Measurements from ENCODE around the gene HSD3B7. TPM values are rescaled to one million over a fixed set of nuclear protein-coding genes. Genes with fewer than 3 reads are reported as not detected.

HSD3B7 gene
- total RNA-seq, 1 donor from 2014 or later = 8.2 TPM

GRCh38 chr16:30967795-30968194 is 17.2 kb upstream of the HSD3B7 start:
- Histone ChIP-seq H3K27me3 (ENCODE audit: control insufficient read depth, insufficient read depth, low read length) (no peaks in the 10 kb centered on the region), H3K4me3 (ENCODE audit: low read depth, low read length) (no peak overlapping the region), H3K36me3 (ENCODE audit: control insufficient read depth, insufficient read depth, low read length) (peaks cover 36% of the 10 kb centered on the region)
- DNase-seq (ENCODE audit: low read depth) (no peak), FAIRE-seq (no peak)
- no peak for TF ChIP-seq CTCF (IDR thresholded peaks at IDR 0.05; ENCODE audit: insufficient read depth, low read length, severe bottlenecking)

- no peaks in the 10 kb centered on the region for H3K27me3 ChIP-seq (ENCODE audit: control insufficient read depth, insufficient read depth, low read length)
- no peak for TF ChIP-seq CTCF (IDR thresholded peaks at IDR 0.05; ENCODE audit: insufficient read depth, low read length, severe bottlenecking)
- no peak for DNase-seq (ENCODE audit: low read depth)
- H3K4me3 ChIP-seq (ENCODE audit: low read depth, low read length) = no peak overlapping the region
- peaks cover 36% of the 10 kb centered on the region for H3K36me3 ChIP-seq (ENCODE audit: control insufficient read depth, insufficient read depth, low read length)
- no peak for FAIRE-seq
These were observed 15.7 kb upstream of the HSD3B7 start for GRCh38 chr16:30969246-30969842.

- DNase-seq (ENCODE audit: low read depth) = no peak
- Histone ChIP-seq H3K36me3 (ENCODE audit: control insufficient read depth, insufficient read depth, low read length) (peaks cover 33% of the 10 kb centered on the region), H3K27me3 (ENCODE audit: control insufficient read depth, insufficient read depth, low read length) (no peaks in the 10 kb centered on the region), H3K4me3 (ENCODE audit: low read depth, low read length) (no peak overlapping the region)
- FAIRE-seq = no peak
- TF ChIP-seq CTCF (IDR thresholded peaks at IDR 0.05; ENCODE audit: insufficient read depth, low read length, severe bottlenecking) = no peak
These were observed 13.7 kb upstream of the HSD3B7 start for GRCh38 chr16:30971298-30971697.

- H3K27me3 ChIP-seq (ENCODE audit: control insufficient read depth, insufficient read depth, low read length) = no peaks in the 10 kb centered on the region
- no peak for TF ChIP-seq CTCF (IDR thresholded peaks at IDR 0.05; ENCODE audit: insufficient read depth, low read length, severe bottlenecking)
- no peak overlapping the region for H3K4me3 ChIP-seq (ENCODE audit: low read depth, low read length)
- DNase-seq (ENCODE audit: low read depth) (no peak), FAIRE-seq (no peak)
- H3K36me3 ChIP-seq (ENCODE audit: control insufficient read depth, insufficient read depth, low read length) = peaks cover 29% of the 10 kb centered on the region
These were observed 12.1 kb upstream of the HSD3B7 start for GRCh38 chr16:30972872-30973271.

- Histone ChIP-seq H3K4me3 (ENCODE audit: low read depth, low read length) (no peak overlapping the region), H3K27me3 (ENCODE audit: control insufficient read depth, insufficient read depth, low read length) (no peaks in the 10 kb centered on the region), H3K36me3 (ENCODE audit: control insufficient read depth, insufficient read depth, low read length) (peaks cover 26% of the 10 kb centered on the region)
- no peak for TF ChIP-seq CTCF (IDR thresholded peaks at IDR 0.05; ENCODE audit: insufficient read depth, low read length, severe bottlenecking)
- no peak for FAIRE-seq
- DNase-seq (ENCODE audit: low read depth) = no peak
These were observed 10.7 kb upstream of the HSD3B7 start for GRCh38 chr16:30974348-30974747.

- H3K4me3 ChIP-seq (ENCODE audit: low read depth, low read length) = no peak overlapping the region
- FAIRE-seq (no peak), DNase-seq (ENCODE audit: low read depth) (no peak)
- H3K36me3 ChIP-seq (ENCODE audit: control insufficient read depth, insufficient read depth, low read length) = peaks cover 30% of the 10 kb centered on the region
- TF ChIP-seq CTCF (IDR thresholded peaks at IDR 0.05; ENCODE audit: insufficient read depth, low read length, severe bottlenecking) = no peak
- H3K27me3 ChIP-seq (ENCODE audit: control insufficient read depth, insufficient read depth, low read length) = no peaks in the 10 kb centered on the region
These were observed 8.5 kb upstream of the HSD3B7 start for GRCh38 chr16:30976486-30976885.

All from bronchial epithelial cell (primary cell).